Cerebellar cortex (tissue), 1 donor: ENCODE measurements around the gene PELO.
"Not testable (repeated sequence)": the region's sequence is repeated elsewhere in the genome, so short reads cannot be mapped to it uniquely, and the experiment has no call there.

Source experiments
- DNase-seq: peaks from one replicate; pipeline ENCODE4 v3.0.0-alpha.2; 2015; ENCODE audit warnings: low spot score

PELO gene

GRCh38 chr5:52802272-52802973 lies 14.7 kb downstream of the PELO start:
- no peak for DNase-seq

- DNase-seq = no peak
Observed at GRCh38 chr5:52802974-52803336, 15.2 kb downstream of the PELO start.

- DNase-seq = no peak
Observed at GRCh38 chr5:52804387-52804791, 16.7 kb downstream of the PELO start.

GRCh38 chr5:52804981-52805380 lies 17.3 kb downstream of the PELO start:
- DNase-seq = no peak

- DNase-seq = no peak
Observed at GRCh38 chr5:52805615-52806014, 17.9 kb downstream of the PELO start.

- DNase-seq = peak; percentile 10
Observed at GRCh38 chr5:52807037-52807436, 19.3 kb downstream of the PELO start.

GRCh38 chr5:52807723-52808122 lies 20.0 kb downstream of the PELO start:
- DNase-seq = no peak

GRCh38 chr5:52808316-52808901 lies 20.7 kb downstream of the PELO start:
- no peak for DNase-seq

- no peak for DNase-seq
Observed at GRCh38 chr5:52809884-52810283, 22.2 kb downstream of the PELO start.

GRCh38 chr5:52810426-52810825 lies 22.7 kb downstream of the PELO start:
- no peak for DNase-seq

GRCh38 chr5:52811067-52811749 lies 23.5 kb downstream of the PELO start:
- DNase-seq = no peak

- DNase-seq = no peak
Observed at GRCh38 chr5:52814352-52815148, 26.8 kb downstream of the PELO start.

- no peak for DNase-seq
Observed at GRCh38 chr5:52817818-52818217, 30.1 kb downstream of the PELO start.

GRCh38 chr5:52818360-52818759 lies 30.6 kb downstream of the PELO start:
- DNase-seq = no peak

- DNase-seq = not testable (repeated sequence)
Observed at GRCh38 chr5:52818807-52819206, 31.1 kb downstream of the PELO start.

- no peak for DNase-seq
Observed at GRCh38 chr5:52821901-52822300, 34.2 kb downstream of the PELO start.

GRCh38 chr5:52822437-52822836 lies 34.7 kb downstream of the PELO start:
- DNase-seq = no peak

- DNase-seq = no peak
Observed at GRCh38 chr5:52824827-52825226, 37.1 kb downstream of the PELO start.

- DNase-seq = no peak
Observed at GRCh38 chr5:52825826-52826225, 38.1 kb downstream of the PELO start.

- DNase-seq = no peak
Observed at GRCh38 chr5:52827815-52828214, 40.1 kb downstream of the PELO start.

- DNase-seq = no peak
Observed at GRCh38 chr5:52829664-52830063, 41.9 kb downstream of the PELO start.

GRCh38 chr5:52830650-52831049 lies 42.9 kb downstream of the PELO start:
- no peak for DNase-seq
